Activated CD4-positive, alpha-beta T cell treated with anti-CD3 and anti-CD28 coated beads, Interleukin-2, Interleukin-4, amounts not matched to agents 100 ng/mL and 50 ng/mL, durations not matched to agents 16 hours and 8 hours (primary cell): ENCODE measurements around the gene ME1.
"Not testable (repeated sequence)": the region's sequence is repeated elsewhere in the genome, so short reads cannot be mapped to it uniquely, and the experiment has no call there.

Experiments
- DNase-seq: peaks from one replicate; pipeline ENCODE4 v3.0.0-alpha.2; 2020; ENCODE audit warnings: low spot score

The ME1 gene

GRCh38 chr6:83352424-83353061, 78.3 kb downstream of the ME1 start:
- no peak for DNase-seq

- no peak for DNase-seq
These were observed 87.7 kb downstream of the ME1 start for GRCh38 chr6:83343121-83343520.

- DNase-seq = no peak
These were observed 89.1 kb downstream of the ME1 start for GRCh38 chr6:83341765-83342164.

GRCh38 chr6:83333916-83334315, 96.9 kb downstream of the ME1 start:
- DNase-seq = not testable (repeated sequence)

- DNase-seq = no peak
These were observed 97.4 kb downstream of the ME1 start for GRCh38 chr6:83333500-83333899.

GRCh38 chr6:83314693-83315092, 116.2 kb downstream of the ME1 start:
- DNase-seq = peak; percentile 5

- DNase-seq = peak; percentile 15
These were observed 117.0 kb downstream of the ME1 start for GRCh38 chr6:83313882-83314281.

- DNase-seq = no peak
These were observed 119.6 kb downstream of the ME1 start for GRCh38 chr6:83311231-83311630.

GRCh38 chr6:83310046-83310445, 120.8 kb downstream of the ME1 start:
- DNase-seq = no peak

GRCh38 chr6:83309344-83309743, 121.5 kb downstream of the ME1 start:
- no peak for DNase-seq

- no peak for DNase-seq
These were observed 122.0 kb downstream of the ME1 start for GRCh38 chr6:83308833-83309232.

- DNase-seq = no peak
These were observed 123.0 kb downstream of the ME1 start for GRCh38 chr6:83307849-83308248.

GRCh38 chr6:83303426-83303825, 127.4 kb downstream of the ME1 start:
- DNase-seq = no peak

- DNase-seq = no peak
These were observed 136.2 kb downstream of the ME1 start for GRCh38 chr6:83294676-83295075.

GRCh38 chr6:83292900-83293843, 137.7 kb downstream of the ME1 start:
- DNase-seq = peak; percentile 42

- not testable (repeated sequence) for DNase-seq
These were observed 143.6 kb downstream of the ME1 start for GRCh38 chr6:83287298-83287697.

- no peak for DNase-seq
These were observed 144.9 kb downstream of the ME1 start for GRCh38 chr6:83285917-83286316.

- DNase-seq = no peak
These were observed 157.3 kb downstream of the ME1 start for GRCh38 chr6:83273596-83273995.

GRCh38 chr6:83270971-83271719, 159.7 kb downstream of the ME1 start:
- peak; percentile 9 for DNase-seq

GRCh38 chr6:83265384-83265783, 165.5 kb downstream of the ME1 start:
- DNase-seq = no peak

GRCh38 chr6:83260577-83260976, 170.3 kb downstream of the ME1 start:
- no peak for DNase-seq

GRCh38 chr6:83258517-83258916, 172.3 kb downstream of the ME1 start:
- DNase-seq = no peak

- DNase-seq = no peak
These were observed 173.1 kb downstream of the ME1 start for GRCh38 chr6:83257791-83258190.
